K562 (cell line): ENCODE results near the gene DAB1. TPM values are rescaled to one million over a fixed set of nuclear protein-coding genes. Genes with fewer than 3 reads are reported as not detected.

ENCODE experiments used
- ATAC-seq: fragments of 200-7000 bp; cut with Tn5 transposase; 3 replicates; pipeline ENCODE4 v1.9.1; 2020; ENCODE audit warnings: moderate library complexity
- BruUV-seq: library from RNA; stranded (reverse); fragments of 400-500 nt; replicated peaks from 2 replicates; lab custom pipeline; 2021; lab: Mats Ljungman, UMichigan
- CTCF ChIA-PET: fragments of 300-600 bp; formaldehyde crosslinking; extraction: SDS; loops from one replicate; lab custom pipeline; 2021; ENCODE audit warnings: low intra/inter-chr PET ratio; lab: Yijun Ruan, JAX
- POLR2A ChIA-PET: fragments of 300-600, 350-650 bp; sonication (Branson Sonifier 250); formaldehyde crosslinking; extraction: SDS; loops from one replicate; lab custom pipeline; 2021; ENCODE audit warnings: antibody characterized with exemption, inconsistent platforms; lab: Yijun Ruan, JAX
- DNase-seq, 4 experiments: peaks; one replicate each; pipeline versions ENCODE4 v3.0.0 to v3.0.0-alpha.2; 2011 to 2018; ENCODE audit warnings: low spot score in 3 of 4, mixed read lengths in 3 of 4; ENCODE audit errors: extremely low read depth in 1 of 4
- FAIRE-seq: peaks from 2 replicates; lab custom pipeline; 2011; peaks lifted over from hg19 to GRCh38; lab: Jason Lieb, UNC
- H2AFZ ChIP-seq: 2 replicates; pipeline ENCODE4 v1.6.0; 2011; ENCODE audit warnings: low read depth, low read length, control low read depth, inconsistent platforms
- H3K27ac ChIP-seq: fragments of 200-600 bp; 3 replicates; pipeline ENCODE4 v1.8.0; 2011; ENCODE audit warnings: low read depth, mild to moderate bottlenecking, control low read depth, inconsistent platforms, low read length, moderate library complexity, mixed read lengths; ENCODE audit errors: extremely low read depth
- H3K27me3 ChIP-seq, 2 experiments: fragments of 300-600 bp in 1 of 2; 2 replicates in 1 of 2; 3 replicates in 1 of 2; pipeline versions ENCODE4 v1.6.0 to v1.8.0; 2011; ENCODE audit warnings: inconsistent platforms in 2 of 2, low read length in 2 of 2, mild to moderate bottlenecking in 1 of 2, mixed read lengths in 1 of 2, moderate library complexity in 1 of 2; ENCODE audit not compliant: control insufficient read depth in 2 of 2, insufficient read depth in 2 of 2
- H3K36me3 ChIP-seq: fragments of 300-600 bp; 3 replicates; pipeline ENCODE4 v1.8.0; 2011; ENCODE audit warnings: mild to moderate bottlenecking, low read length, inconsistent platforms; ENCODE audit not compliant: control insufficient read depth, insufficient read depth
- H3K4me1 ChIP-seq, 2 experiments: fragments of 200-600 bp in 1 of 2; replicated peaks in 1 of 2; 2 replicates in 1 of 2; 3 replicates in 1 of 2; pipeline versions ENCODE4 v1.5.1 to v1.8.0; 2011; ENCODE audit warnings: inconsistent platforms in 2 of 2, low read length in 2 of 2, mild to moderate bottlenecking in 1 of 2, mixed read lengths in 1 of 2, moderate library complexity in 1 of 2; ENCODE audit not compliant: control insufficient read depth in 2 of 2, insufficient read depth in 2 of 2
- H3K4me2 ChIP-seq: 2 replicates; pipeline ENCODE4 v1.6.1; 2011; ENCODE audit warnings: low read length, control low read depth, inconsistent platforms, mixed read lengths; ENCODE audit not compliant: insufficient read depth
- H3K4me3 ChIP-seq: fragments of 200-600 bp; sonication (generic), shearing (Covaris generic); 2 replicates; pipeline ENCODE4 v1.5.1; 2016; ENCODE audit warnings: control low read depth, inconsistent platforms
- H3K79me2 ChIP-seq: fragments of 200-600 bp; 3 replicates; pipeline ENCODE4 v1.8.0; 2011; ENCODE audit warnings: low read length, inconsistent platforms; ENCODE audit not compliant: control insufficient read depth, insufficient read depth
- H3K9ac ChIP-seq, 2 experiments: 2 replicates each; pipeline versions ENCODE4 v1.6.0 to v1.6.1; 2011; ENCODE audit warnings: low read depth in 2 of 2, low read length in 2 of 2, control low read depth in 1 of 2, inconsistent platforms in 1 of 2, mild to moderate bottlenecking in 1 of 2, mixed read lengths in 1 of 2; ENCODE audit not compliant: insufficient read depth in 1 of 2
- H3K9me1 ChIP-seq: one replicate; pipeline ENCODE4 v1.6.0; 2011; ENCODE audit warnings: inconsistent platforms, mild to moderate bottlenecking, low read length, moderate library complexity; ENCODE audit not compliant: control insufficient read depth, insufficient read depth
- H3K9me3 ChIP-seq: replicated peaks from 2 replicates; pipeline ENCODE4 v1.5.1; 2011; ENCODE audit warnings: low read depth, low read length, inconsistent platforms; ENCODE audit not compliant: control insufficient read depth, insufficient read depth
- H4K20me1 ChIP-seq: replicated peaks from 2 replicates; pipeline ENCODE4 v1.6.1; 2011; ENCODE audit warnings: low read length, inconsistent platforms, mixed read lengths; ENCODE audit not compliant: control insufficient read depth, insufficient read depth
- ERF ChIP-seq: fragments of 450-650 bp; formaldehyde crosslinking; IDR thresholded peaks from 2 replicates; pipeline ENCODE4 v1.4.0; 2020; ENCODE audit warnings: mild to moderate bottlenecking, mixed read lengths
- FOXP1 ChIP-seq: sonication (generic); formaldehyde crosslinking; IDR thresholded peaks from 2 replicates; pipeline ENCODE4 v1.8.0; 2022; ENCODE audit warnings: mild to moderate bottlenecking, missing genetic modification reagents
- GTF2A2 ChIP-seq: IDR thresholded peaks from 2 replicates; pipeline ENCODE4 v1.6.1; 2016; ENCODE audit warnings: mild to moderate bottlenecking, missing genetic modification characterization, missing compliant biosample characterization
- NFXL1 ChIP-seq: fragments of 450-650 bp; formaldehyde crosslinking; IDR thresholded peaks from 2 replicates; pipeline ENCODE4 v1.4.0; 2021; ENCODE audit warnings: mild to moderate bottlenecking
- PRDM10 ChIP-seq: fragments of 450-650 bp; IDR thresholded peaks from 2 replicates; pipeline ENCODE4 v1.6.1; 2018; ENCODE audit not compliant: partially characterized antibody
- RERE ChIP-seq: sonication (generic); formaldehyde crosslinking; IDR thresholded peaks from 2 replicates; pipeline ENCODE4 v1.8.0; 2023; ENCODE audit warnings: missing genetic modification reagents, mild to moderate bottlenecking, borderline replicate concordance
- SLC30A9 ChIP-seq: fragments of 250-450 bp; sonication (Bioruptor Pico); IDR thresholded peaks from 2 replicates; pipeline ENCODE4 v1.8.0; 2022; ENCODE audit warnings: mild to moderate bottlenecking, moderate library complexity
- SNAPC5 ChIP-seq: fragments of 250-450 bp; sonication (Bioruptor Pico); IDR thresholded peaks from 2 replicates; pipeline ENCODE4 v1.8.0; 2021; ENCODE audit warnings: moderate library complexity, mild to moderate bottlenecking, inconsistent platforms
- TCF7L2 ChIP-seq: fragments of 150-350 bp; IDR thresholded peaks from 2 replicates; pipeline ENCODE4 v1.6.1; 2016; ENCODE audit warnings: low read depth, mild to moderate bottlenecking, low read length, moderate library complexity
- ZNF217 ChIP-seq: sonication (generic); formaldehyde crosslinking; IDR thresholded peaks from 2 replicates; pipeline ENCODE4 v1.8.0; 2022; ENCODE audit warnings: mild to moderate bottlenecking, missing genetic modification reagents
- ZNF57 ChIP-seq: fragments of 450-650 bp; formaldehyde crosslinking; IDR thresholded peaks from 2 replicates; pipeline ENCODE4 v1.4.0; 2020; ENCODE audit warnings: mild to moderate bottlenecking, moderate library complexity
- WGBS: fragments of 100-300 bp; shearing (Covaris generic); methylation state at CpG from one replicate; pipeline ENCODE4 v1.1.6; 2016; ENCODE audit warnings: low coverage, mixed read lengths; ENCODE audit not compliant: insufficient coverage; ENCODE audit errors: missing lambda C conversion rate; 5-methylcytosine and 5-hydroxymethylcytosine counted together
- in situ Hi-C: fragments of 300-500 bp; cut with MboI; formaldehyde crosslinking; loops from 4 replicates; pipeline ENCODE4 v1.15.0; 2018; ENCODE audit warnings: inconsistent platforms, mixed read lengths
- intact Hi-C: fragments of 100-400 bp; cut with micrococcal nuclease; formaldehyde crosslinking; loops from 2 replicates; pipeline ENCODE4 v1.14.2; 2022
- polyA plus RNA-seq, 8 experiments: library from polyadenylated mRNA; depleted of rRNA in 4 of 8; stranded (reverse) in 5 of 8; unstranded in 3 of 8; fragments of >200 nt; fragmentation: Nextera tagmentation in 2 of 8; fragmentation: Illumina TruSeq in 1 of 8; extraction: Ambion mirVana in 2 of 8; extraction: Trizol in 1 of 8; gene quantifications; 2 replicates each; pipeline versions ENCODE4 v1.2.1 to v1.2.3, GENCODE V29; 2011 to 2014; ENCODE audit warnings: inconsistent platforms in 1 of 8, missing spikeins in 1 of 8
- total RNA-seq, 7 experiments: library from RNA; depleted of rRNA in 6 of 7; stranded (reverse); fragments of >200 nt in 6 of 7; fragmentation: Illumina TruSeq in 2 of 7; extraction: Trizol in 2 of 7; gene quantifications; 2 replicates each; pipeline versions ENCODE4 v1.2.1 to v1.2.3, GENCODE V29; 2011 to 2021; ENCODE audit warnings: low replicate concordance in 1 of 7

The DAB1 gene
- total and polyA plus RNA-seq, 9 of the 15 experiments (the other 6 are each of a cell fraction or from before 2014, with no cell fraction given), result not detected

- TF ChIP-seq PRDM10, result no peak
- TF ChIP-seq SLC30A9, result no peak
- TF ChIP-seq, all 486 proteins: peak for 0
Observed at GRCh38 chr1:57214951-57215575, 208.8 kb downstream of the DAB1 start (continued).

GRCh38 chr1:57210881-57211280 lies 213.0 kb downstream of the DAB1 start:
- H3K27ac ChIP-seq, result no peak overlapping the region
- H3K79me2 ChIP-seq, result no peaks in the 10 kb centered on the region
- in situ Hi-C loops, result no loop called here
- DNase-seq (no peak), FAIRE-seq (no peak), ATAC-seq (no peak)
- H3K9me3 ChIP-seq, result no peaks in the 10 kb centered on the region
- no peaks in the 10 kb centered on the region for H3K9me1 ChIP-seq
- intact Hi-C loops, result no loop called here
- no peaks in the 10 kb centered on the region for H4K20me1 ChIP-seq
- ChIA-PET POLR2A (interaction anchor here (0.8 kb wide), 1 partner anchor 124 kb away, joined by 3 read pairs; no protein-coding TSS in a partner anchor), CTCF (no interaction called here)
- H2AFZ ChIP-seq, result no peak overlapping the region
- H3K4me1 ChIP-seq, result no peaks in the 10 kb centered on the region; a peak in 3 of 5 replicates
- H3K36me3 ChIP-seq, result no peaks in the 10 kb centered on the region
- H3K27me3 ChIP-seq, result no peaks in the 10 kb centered on the region
- 32% methylated on average over 2 of the region's 2 CpGs for WGBS
- H3K9ac ChIP-seq, result no peak overlapping the region
- no TSS peak for BruUV-seq
- no peak overlapping the region for H3K4me3 ChIP-seq
- H3K4me2 ChIP-seq, result no peak overlapping the region
- TF ChIP-seq SNAPC5 (CRISPR knock-in tag) (no peak), FOXP1 (CRISPR knock-in tag) (no peak), GTF2A2 (tag) (no peak), TCF7L2 (no peak), ERF (no peak), RERE (no peak), ZNF217 (CRISPR knock-in tag) (no peak), NFXL1 (CRISPR knock-in tag) (no peak), ZNF57 (CRISPR knock-in tag) (no peak)
